AG04449 (cell line): ENCODE measurements around the gene ZNF211.

Experiments used
- CTCF ChIA-PET: fragments of 350-600 bp; formaldehyde crosslinking; extraction: SDS; loops from one replicate; lab custom pipeline; 2021; ENCODE audit warnings: antibody characterized with exemption; lab: Yijun Ruan, JAX
- POLR2A ChIA-PET: fragments of 400-600, 350-600 bp; formaldehyde crosslinking; extraction: SDS; loops from one replicate; lab custom pipeline; 2020; ENCODE audit warnings: antibody characterized with exemption, inconsistent platforms; lab: Yijun Ruan, JAX
- DNase-seq: peaks from one replicate; pipeline ENCODE4 v3.0.0-alpha.2; 2010; ENCODE audit warnings: low read depth, low spot score
- H3K4me3 ChIP-seq: 2 replicates; pipeline ENCODE4 v1.5.1; 2011; ENCODE audit warnings: low read depth, mild to moderate bottlenecking, control low read depth, low read length
- TF ChIP-seq, protein P1 (sequence below): IDR thresholded peaks from one replicate; pipeline ENCODE4 v1.5.1; 2011; ENCODE audit warnings: mild to moderate bottlenecking, moderate library complexity, low read length, control low read depth, inconsistent platforms; ENCODE audit not compliant: insufficient read depth; ENCODE audit errors: missing control alignments

The ZNF211 gene

DNA sequence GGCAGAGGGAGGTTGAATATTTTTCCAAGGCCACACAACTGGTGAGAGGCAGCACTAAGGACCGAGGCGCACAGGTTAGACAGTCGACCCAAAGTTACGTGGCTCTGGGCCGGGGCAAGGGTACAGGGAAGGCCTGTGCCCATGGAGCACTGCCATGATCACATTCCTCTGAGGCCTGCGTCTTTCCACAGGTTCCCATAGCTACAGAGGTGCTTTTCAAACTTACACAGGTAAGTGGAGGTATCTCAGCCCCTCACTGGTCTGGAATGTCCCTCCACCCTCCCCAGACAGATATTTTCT lies 814 bp downstream of the ZNF211 start:
- CTCF ChIA-PET: interaction anchor here (1.0 kb wide), 1 partner anchor 76 kb away, joined by 3 read pairs; no protein-coding TSS in a partner anchor
- TF ChIP-seq, protein P1, sequence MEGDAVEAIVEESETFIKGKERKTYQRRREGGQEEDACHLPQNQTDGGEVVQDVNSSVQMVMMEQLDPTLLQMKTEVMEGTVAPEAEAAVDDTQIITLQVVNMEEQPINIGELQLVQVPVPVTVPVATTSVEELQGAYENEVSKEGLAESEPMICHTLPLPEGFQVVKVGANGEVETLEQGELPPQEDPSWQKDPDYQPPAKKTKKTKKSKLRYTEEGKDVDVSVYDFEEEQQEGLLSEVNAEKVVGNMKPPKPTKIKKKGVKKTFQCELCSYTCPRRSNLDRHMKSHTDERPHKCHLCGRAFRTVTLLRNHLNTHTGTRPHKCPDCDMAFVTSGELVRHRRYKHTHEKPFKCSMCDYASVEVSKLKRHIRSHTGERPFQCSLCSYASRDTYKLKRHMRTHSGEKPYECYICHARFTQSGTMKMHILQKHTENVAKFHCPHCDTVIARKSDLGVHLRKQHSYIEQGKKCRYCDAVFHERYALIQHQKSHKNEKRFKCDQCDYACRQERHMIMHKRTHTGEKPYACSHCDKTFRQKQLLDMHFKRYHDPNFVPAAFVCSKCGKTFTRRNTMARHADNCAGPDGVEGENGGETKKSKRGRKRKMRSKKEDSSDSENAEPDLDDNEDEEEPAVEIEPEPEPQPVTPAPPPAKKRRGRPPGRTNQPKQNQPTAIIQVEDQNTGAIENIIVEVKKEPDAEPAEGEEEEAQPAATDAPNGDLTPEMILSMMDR: no peak
- H3K4me3 ChIP-seq: peak overlapping the region; percentile 88
- POLR2A ChIA-PET: interaction anchor here (1.0 kb wide), 1 partner anchor 75 kb away, joined by 3 read pairs; the partner anchor contains the start of gene ZNF154
- no peak for DNase-seq

DNA sequence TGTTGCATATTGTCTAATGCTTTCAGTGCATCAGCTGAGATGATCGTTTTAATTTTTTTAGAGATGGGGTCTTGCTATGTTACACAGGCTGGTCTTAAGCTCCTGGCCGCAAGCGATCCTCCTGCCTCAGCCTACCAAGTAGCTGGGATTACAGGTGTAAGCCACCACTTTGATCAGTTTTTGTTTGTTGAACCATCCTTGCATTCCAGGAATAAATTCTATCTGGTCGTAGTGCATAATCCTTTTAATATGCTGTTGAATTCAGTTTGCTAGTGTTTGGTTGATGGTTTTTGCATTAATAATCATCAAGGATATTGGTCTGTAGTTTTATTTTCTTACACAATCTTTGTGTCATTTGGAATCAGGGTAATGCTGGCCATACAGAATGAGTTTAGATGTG lies 4.4 kb downstream of the ZNF211 start:
- TF ChIP-seq, protein P1: no peak
- H3K4me3 ChIP-seq: no peak overlapping the region
- ChIA-PET POLR2A (no interaction called here), CTCF (no interaction called here)
- no peak for DNase-seq

DNA sequence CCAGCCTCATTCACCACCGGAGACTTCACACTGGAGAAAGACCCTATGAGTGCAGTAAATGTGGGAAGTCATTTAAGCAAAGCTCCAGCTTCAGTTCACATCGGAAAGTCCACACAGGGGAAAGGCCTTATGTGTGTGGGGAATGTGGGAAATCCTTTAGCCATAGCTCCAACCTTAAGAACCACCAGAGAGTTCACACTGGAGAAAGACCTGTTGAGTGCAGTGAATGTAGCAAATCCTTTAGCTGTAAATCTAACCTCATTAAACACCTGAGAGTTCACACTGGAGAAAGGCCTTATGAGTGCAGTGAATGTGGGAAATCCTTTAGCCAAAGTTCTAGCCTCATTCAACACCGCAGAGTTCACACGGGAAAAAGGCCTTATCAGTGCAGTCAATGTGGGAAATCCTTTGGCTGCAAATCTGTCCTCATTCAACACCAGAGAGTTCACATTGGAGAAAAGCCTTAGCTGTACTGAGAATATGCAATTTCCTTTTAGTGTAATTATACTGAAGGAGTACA lies 8.8 kb downstream of the ZNF211 start:
- CTCF ChIA-PET: no interaction called here

DNA sequence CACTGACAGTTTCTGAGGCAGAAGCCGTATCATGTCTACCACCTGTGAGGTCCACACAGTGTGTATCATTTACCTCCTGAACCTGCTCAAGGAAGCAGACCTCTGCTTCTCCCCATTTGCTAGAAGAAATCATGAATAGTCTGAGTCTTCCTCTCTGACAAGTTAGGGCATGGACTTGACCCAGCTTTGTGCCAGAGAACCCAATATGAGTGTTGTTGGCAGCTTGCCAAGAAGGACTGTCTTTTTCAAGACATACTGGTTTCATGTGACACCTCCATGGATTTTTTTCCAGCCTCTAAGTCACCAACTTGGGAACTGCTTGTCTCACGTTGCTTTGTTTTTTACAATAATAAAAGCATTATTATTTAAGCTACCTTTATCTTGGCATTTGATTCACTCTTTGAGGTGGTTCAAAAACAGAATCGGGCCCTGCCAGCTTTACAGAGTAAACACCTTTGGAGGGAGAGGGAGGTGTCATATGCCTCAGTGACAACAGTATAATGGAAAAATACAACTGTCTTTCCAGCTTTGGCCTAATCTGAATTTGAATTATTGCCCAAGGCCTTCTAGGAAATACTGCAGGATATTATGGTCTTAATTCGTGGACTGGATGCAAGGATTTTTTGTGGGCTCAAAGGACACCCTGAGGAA lies 9.6 kb downstream of the ZNF211 start:
- TF ChIP-seq, protein P1: no peak
- H3K4me3 ChIP-seq: no peak overlapping the region
- ChIA-PET CTCF (no interaction called here), POLR2A (no interaction called here)
- DNase-seq: no peak

More for the DNA sequence above, 8.8 kb downstream of the ZNF211 start:
- no peak for DNase-seq
- POLR2A ChIA-PET: no interaction called here
- H3K4me3 ChIP-seq: no peak overlapping the region
- TF ChIP-seq, protein P1: no peak

DNA sequence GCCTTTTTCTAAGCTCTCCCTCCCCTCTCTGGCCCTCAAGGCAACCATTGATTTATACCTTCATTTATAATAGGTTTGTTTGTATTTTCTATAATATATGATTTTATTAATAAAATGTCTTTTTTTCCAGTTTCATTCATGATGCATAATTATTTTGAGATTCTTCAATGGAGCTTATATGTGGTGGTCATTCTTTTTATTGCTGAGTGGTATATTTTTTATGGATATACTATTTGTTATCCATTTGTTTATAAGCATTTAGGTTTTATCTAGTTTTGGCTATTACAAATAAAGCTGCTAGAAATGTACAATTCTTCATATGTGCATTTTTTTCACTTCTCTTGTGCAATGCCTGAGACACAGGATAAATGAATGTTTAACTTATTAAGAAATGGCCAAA lies 10.8 kb downstream of the ZNF211 start:
- CTCF ChIA-PET: interaction anchor here (0.9 kb wide), 1 partner anchor 8 kb away, joined by 3 read pairs; no protein-coding TSS in a partner anchor
- TF ChIP-seq, protein P1: no peak
- no peak overlapping the region for H3K4me3 ChIP-seq
- DNase-seq: no peak
- POLR2A ChIA-PET: no interaction called here

DNA sequence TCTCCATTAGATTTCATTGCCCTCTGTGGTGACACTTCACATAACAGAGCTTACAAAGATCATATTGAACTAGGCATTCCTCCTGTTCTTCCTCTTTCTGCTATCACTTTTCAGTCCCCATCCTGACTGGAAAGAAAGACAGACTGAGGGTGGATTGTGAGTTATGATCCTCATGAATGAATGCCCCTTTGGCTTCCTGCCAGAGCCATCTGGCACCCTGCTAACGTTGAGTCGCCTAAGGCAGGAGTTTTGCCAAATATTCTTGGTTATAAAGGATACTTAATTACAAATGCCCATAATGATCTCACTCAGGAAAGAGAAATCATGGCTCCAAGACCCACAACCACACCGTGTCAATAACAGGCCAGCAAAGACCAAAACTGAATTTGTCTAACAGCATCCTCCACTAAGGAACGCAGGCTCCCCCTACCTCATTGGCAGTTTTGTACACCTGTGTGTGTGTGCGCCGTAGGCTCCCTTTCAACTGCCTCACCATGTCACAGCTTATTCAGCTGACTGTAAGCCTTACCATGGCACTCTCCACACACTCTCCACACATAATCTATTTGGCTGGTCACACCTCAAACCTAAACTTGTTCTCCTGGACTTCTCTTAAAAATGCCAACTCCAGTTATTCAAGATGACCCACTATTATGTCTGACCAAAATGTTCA lies 15.5 kb downstream of the ZNF211 start:
- ChIA-PET POLR2A (no interaction called here), CTCF (no interaction called here)
- TF ChIP-seq, protein P1: no peak
- DNase-seq: no peak
- H3K4me3 ChIP-seq: no peak overlapping the region
